DOHH2 (cell line): ENCODE measurements around the gene BRIP1.

Experiments
- CTCF ChIP-seq: fragments of 200-600 bp; sonication (generic); IDR thresholded peaks from one replicate; pipeline ENCODE4 v1.5.1; 2014; ENCODE audit warnings: antibody characterized with exemption, mild to moderate bottlenecking, low read depth, low read length; ENCODE audit not compliant: poor library complexity, severe bottlenecking
- EZH2phosphoT487 ChIP-seq: fragments of 200-600 bp; sonication (generic); IDR thresholded peaks from 2 replicates; pipeline ENCODE4 v1.6.1; 2017; ENCODE audit warnings: borderline replicate concordance, mild to moderate bottlenecking, antibody characterized with exemption, low read length, moderate library complexity, mixed read lengths

GRCh38 chr17:61759362-61759761, 104.0 kb downstream of the BRIP1 start:
- TF ChIP-seq CTCF (no peak), EZH2phosphoT487 (no peak)
